Liver (tissue), 9 donors: ENCODE results near the gene BRIP1. TPM values are rescaled to one million over a fixed set of nuclear protein-coding genes. Genes with fewer than 3 reads are reported as not detected.

ENCODE experiments used
- DNase-seq: peaks from one replicate; pipeline ENCODE4 v3.0.0-alpha.2; 2017; ENCODE audit warnings: low spot score
- H3K27ac ChIP-seq, 2 donors: one replicate each; pipeline ENCODE4 v1.7.0; 2013; ENCODE audit warnings: inconsistent platforms in 2 of 2, low read length in 2 of 2, control low read depth in 1 of 2, low read depth in 1 of 2, mild to moderate bottlenecking in 1 of 2
- H3K27me3 ChIP-seq, 4 donors: one replicate each; pipeline versions ENCODE4 v1.6.1 to v1.7.0; 2013; ENCODE audit warnings: low read length in 3 of 4, inconsistent platforms in 1 of 4, mild to moderate bottlenecking in 1 of 4, moderate library complexity in 1 of 4; ENCODE audit not compliant: control insufficient read depth in 4 of 4, insufficient read depth in 4 of 4
- H3K36me3 ChIP-seq, 4 donors: one replicate each; pipeline versions ENCODE4 v1.6.1 to v1.7.0; 2013; ENCODE audit warnings: low read length in 3 of 4, mild to moderate bottlenecking in 3 of 4, low read depth in 1 of 4, moderate library complexity in 1 of 4; ENCODE audit not compliant: control insufficient read depth in 4 of 4, insufficient read depth in 3 of 4
- H3K4me1 ChIP-seq, 4 donors: one replicate each; pipeline versions ENCODE4 v1.6.1 to v1.7.0; 2013; ENCODE audit warnings: low read length in 3 of 4, mild to moderate bottlenecking in 3 of 4, moderate library complexity in 1 of 4; ENCODE audit not compliant: control insufficient read depth in 4 of 4, insufficient read depth in 4 of 4
- H3K4me3 ChIP-seq, 3 donors: one replicate each; pipeline versions ENCODE4 v1.6.1 to v1.7.0; 2013; ENCODE audit warnings: low read length in 3 of 3, control low read depth in 1 of 3, low read depth in 1 of 3, mild to moderate bottlenecking in 1 of 3
- H3K9ac ChIP-seq, 2 donors: one replicate each; pipeline ENCODE4 v1.7.0; 2013; ENCODE audit warnings: low read length in 2 of 2, mild to moderate bottlenecking in 2 of 2, moderate library complexity in 2 of 2, control low read depth in 1 of 2, low read depth in 1 of 2
- H3K9me3 ChIP-seq, 4 donors: one replicate each; pipeline versions ENCODE4 v1.6.1 to v1.7.0; 2013; ENCODE audit warnings: low read length in 3 of 4; ENCODE audit not compliant: control insufficient read depth in 4 of 4
- ATF3 ChIP-seq: IDR thresholded peaks from 2 replicates; pipeline ENCODE4 v1.6.1; 2016; ENCODE audit warnings: antibody characterized with exemption
- EGR1 ChIP-seq, 2 donors: IDR thresholded peaks; 2 replicates each; pipeline ENCODE4 v1.6.1; 2016 to 2018; ENCODE audit warnings: antibody characterized with exemption in 2 of 2, low read depth in 2 of 2
- FOXA1 ChIP-seq: IDR thresholded peaks from 2 replicates; pipeline ENCODE4 v1.6.1; 2016; ENCODE audit warnings: antibody characterized with exemption
- GABPA ChIP-seq, 2 donors: IDR thresholded peaks in 1 of 2; conservative IDR thresholded peaks in 1 of 2; 2 replicates each; pipeline ENCODE4 v1.6.1; 2016; ENCODE audit warnings: antibody characterized with exemption in 2 of 2, mild to moderate bottlenecking in 1 of 2, moderate library complexity in 1 of 2
- HNF4A ChIP-seq, 2 donors: conservative IDR thresholded peaks; 2 replicates each; pipeline ENCODE4 v1.6.1; 2016; ENCODE audit warnings: antibody characterized with exemption in 2 of 2, mild to moderate bottlenecking in 2 of 2
- HNF4G ChIP-seq: IDR thresholded peaks from 2 replicates; pipeline ENCODE4 v1.6.1; 2016; ENCODE audit warnings: antibody characterized with exemption
- JUND ChIP-seq, 2 donors: IDR thresholded peaks; 2 replicates each; pipeline ENCODE4 v1.6.1; 2016; ENCODE audit warnings: antibody characterized with exemption in 2 of 2
- NR2F2 ChIP-seq: IDR thresholded peaks from 2 replicates; pipeline ENCODE4 v1.6.1; 2016; ENCODE audit warnings: antibody characterized with exemption
- REST ChIP-seq: IDR thresholded peaks from 2 replicates; pipeline ENCODE4 v1.6.1; 2016; ENCODE audit warnings: antibody characterized with exemption, mild to moderate bottlenecking
- RXRA ChIP-seq, 2 donors: IDR thresholded peaks; 2 replicates each; pipeline ENCODE4 v1.6.1; 2017 to 2018; ENCODE audit warnings: antibody characterized with exemption in 2 of 2, mild to moderate bottlenecking in 1 of 2
- TAF1 ChIP-seq: conservative IDR thresholded peaks from 2 replicates; pipeline ENCODE4 v1.6.1; 2016; ENCODE audit warnings: antibody characterized with exemption, mild to moderate bottlenecking
- YY1 ChIP-seq: IDR thresholded peaks from 2 replicates; pipeline ENCODE4 v1.6.1; 2016; ENCODE audit warnings: antibody characterized with exemption, mild to moderate bottlenecking
- ZBTB33 ChIP-seq: IDR thresholded peaks from 2 replicates; pipeline ENCODE4 v1.6.1; 2016; ENCODE audit warnings: antibody characterized with exemption
- WGBS: extraction: QIAGEN DNeasy Blood & Tissue Kit; methylation state at CpG from one replicate; pipeline ENCODE4 v1.1.7; 2013; 5-methylcytosine and 5-hydroxymethylcytosine counted together
- polyA plus RNA-seq, 2 donors: library from polyadenylated mRNA; stranded (reverse) in 1 of 2; unstranded in 1 of 2; fragments of 200-250 nt in 1 of 2; fragments of >200 nt in 1 of 2; fragmentation: Nextera tagmentation in 1 of 2; extraction: Ambion mirVana in 1 of 2; gene quantifications; one replicate each; pipeline versions ENCODE4 v1.2.1 to v1.2.3, GENCODE V29; 2013 to 2015
- total RNA-seq, 2 donors: library from RNA; depleted of rRNA; stranded (reverse); fragments of >200 nt; gene quantifications; one replicate each; pipeline ENCODE4 v1.2.3, GENCODE V29; 2014
- TF ChIP-seq, protein P1 (sequence below): fragments of 150-350 bp; IDR thresholded peaks from 2 replicates; pipeline ENCODE4 v1.5.1; 2017; ENCODE audit warnings: improper control_type of control experiment, low read depth, low read length; ENCODE audit not compliant: missing input control
- TF ChIP-seq, protein P2 (sequence below): IDR thresholded peaks from 2 replicates; pipeline ENCODE4 v1.6.1; 2016; ENCODE audit warnings: antibody characterized with exemption
- donor health status: healthy.
- donor health status: healthy.
- donor health status: healthy.
- donor health status: healthy.
- donor health status: healthy.

Gene BRIP1
- total and polyA plus RNA-seq, 4 donors: 0.24 to 10.3 (median 0.90) TPM

- Histone ChIP-seq H3K4me3 (no peak overlapping the region), H3K9ac (no peak overlapping the region), H3K27ac (no peak overlapping the region), H3K27me3 (peaks cover 0 to under 1% (median 0%) of the 10 kb centered on the region in 4 donors), H3K36me3 (no peaks in the 10 kb centered on the region), H3K9me3 (peaks cover 0 to 8% (median 5%) of the 10 kb centered on the region in 4 donors), H3K4me1 (no peaks in the 10 kb centered on the region)
- TF ChIP-seq, protein P1, sequence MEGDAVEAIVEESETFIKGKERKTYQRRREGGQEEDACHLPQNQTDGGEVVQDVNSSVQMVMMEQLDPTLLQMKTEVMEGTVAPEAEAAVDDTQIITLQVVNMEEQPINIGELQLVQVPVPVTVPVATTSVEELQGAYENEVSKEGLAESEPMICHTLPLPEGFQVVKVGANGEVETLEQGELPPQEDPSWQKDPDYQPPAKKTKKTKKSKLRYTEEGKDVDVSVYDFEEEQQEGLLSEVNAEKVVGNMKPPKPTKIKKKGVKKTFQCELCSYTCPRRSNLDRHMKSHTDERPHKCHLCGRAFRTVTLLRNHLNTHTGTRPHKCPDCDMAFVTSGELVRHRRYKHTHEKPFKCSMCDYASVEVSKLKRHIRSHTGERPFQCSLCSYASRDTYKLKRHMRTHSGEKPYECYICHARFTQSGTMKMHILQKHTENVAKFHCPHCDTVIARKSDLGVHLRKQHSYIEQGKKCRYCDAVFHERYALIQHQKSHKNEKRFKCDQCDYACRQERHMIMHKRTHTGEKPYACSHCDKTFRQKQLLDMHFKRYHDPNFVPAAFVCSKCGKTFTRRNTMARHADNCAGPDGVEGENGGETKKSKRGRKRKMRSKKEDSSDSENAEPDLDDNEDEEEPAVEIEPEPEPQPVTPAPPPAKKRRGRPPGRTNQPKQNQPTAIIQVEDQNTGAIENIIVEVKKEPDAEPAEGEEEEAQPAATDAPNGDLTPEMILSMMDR: no peak
- no peak for TF ChIP-seq REST
- TF ChIP-seq FOXA1: no peak
- TF ChIP-seq GABPA (IDR thresholded peaks at IDR 0.05 in 1 of 2, conservative IDR thresholded peaks at IDR 0.05 in 1 of 2): no peak
- no peak for TF ChIP-seq ATF3
- TF ChIP-seq EGR1 (IDR thresholded peaks at IDR 0.05; ENCODE audit: low read depth in 2 of 2): no peak
- TF ChIP-seq ZBTB33: no peak
- no peak for TF ChIP-seq YY1
- no peak for TF ChIP-seq TAF1
- TF ChIP-seq NR2F2: no peak
- TF ChIP-seq, protein P2, sequence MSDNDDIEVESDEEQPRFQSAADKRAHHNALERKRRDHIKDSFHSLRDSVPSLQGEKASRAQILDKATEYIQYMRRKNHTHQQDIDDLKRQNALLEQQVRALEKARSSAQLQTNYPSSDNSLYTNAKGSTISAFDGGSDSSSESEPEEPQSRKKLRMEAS: no peak
- no peak for TF ChIP-seq RXRA (IDR thresholded peaks at IDR 0.05)
- WGBS: 86% methylated on average over 3 of the region's 3 CpGs
- DNase-seq: no peak
Measured at GRCh38 chr17:61645920-61646319, 217.4 kb downstream of the BRIP1 start.

- no peak for DNase-seq
- H3K27ac ChIP-seq: no peak overlapping the region
- no peak overlapping the region for H3K4me3 ChIP-seq
- WGBS: 92% methylated on average over 2 of the region's 2 CpGs
- H3K9ac ChIP-seq: no peak overlapping the region
- peaks cover 0 to 6% (median 0%) of the 10 kb centered on the region in 4 donors for H3K9me3 ChIP-seq
- peaks cover 0 to 2% (median 0%) of the 10 kb centered on the region in 4 donors for H3K27me3 ChIP-seq
- no peaks in the 10 kb centered on the region for H3K4me1 ChIP-seq
- H3K36me3 ChIP-seq: no peaks in the 10 kb centered on the region
- TF ChIP-seq HNF4G: no peak
- no peak for TF ChIP-seq ZBTB33
- no peak for TF ChIP-seq JUND (IDR thresholded peaks at IDR 0.05)
- no peak for TF ChIP-seq TAF1
- no peak for TF ChIP-seq EGR1 (IDR thresholded peaks at IDR 0.05; ENCODE audit: low read depth in 2 of 2)
- TF ChIP-seq HNF4A (conservative IDR thresholded peaks at IDR 0.05): no peak
Measured at GRCh38 chr17:61644800-61645774, 218.2 kb downstream of the BRIP1 start.
